ENCODE data around the gene HNF4A. TPM values are rescaled to one million over a fixed set of nuclear protein-coding genes. Genes with fewer than 3 reads are reported as not detected.

Gene HNF4A
- total and polyA plus RNA-seq, 2 of the 13 experiments (the other 11 are each of a cell fraction or from before 2014, with no cell fraction given) = 80.9 to 169 TPM

DNA sequence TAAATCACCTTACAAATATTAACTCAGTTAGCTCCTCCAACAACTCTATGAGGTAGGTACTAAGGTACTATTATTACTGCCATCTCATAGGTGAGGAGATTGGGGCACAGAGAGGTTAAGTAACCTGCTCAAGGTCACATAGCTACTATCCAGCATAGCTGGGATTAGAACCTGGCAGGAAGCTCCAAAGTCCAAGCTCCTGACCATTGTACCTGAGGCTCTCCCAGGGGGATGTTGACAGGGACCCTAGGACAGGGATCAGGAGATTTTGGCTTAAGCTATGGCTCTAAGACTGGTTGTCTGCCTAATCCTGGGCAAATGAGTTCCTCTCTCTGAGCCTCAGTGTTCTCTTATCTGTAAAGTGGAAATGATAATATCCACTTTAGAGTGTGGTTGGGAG, 59.3 kb downstream of the HNF4A start (continued):
- TF ChIP-seq KIAA2018 (CRISPR knock-in tag; IDR thresholded peaks at IDR 0.05; ENCODE audit: borderline replicate concordance) = no peak
- TF ChIP-seq ZNF879 (CRISPR knock-in tag; IDR thresholded peaks at IDR 0.05) = no peak
- peak; percentile 42; the same call in 1 of the 2 replicates for TF ChIP-seq HNF1B (CRISPR knock-in tag; IDR thresholded peaks at IDR 0.05)
- peak; percentile 17; the same call in 1 of the 2 replicates for TF ChIP-seq ZSCAN25 (CRISPR knock-in tag; IDR thresholded peaks at IDR 0.05)
- TF ChIP-seq, protein P1, sequence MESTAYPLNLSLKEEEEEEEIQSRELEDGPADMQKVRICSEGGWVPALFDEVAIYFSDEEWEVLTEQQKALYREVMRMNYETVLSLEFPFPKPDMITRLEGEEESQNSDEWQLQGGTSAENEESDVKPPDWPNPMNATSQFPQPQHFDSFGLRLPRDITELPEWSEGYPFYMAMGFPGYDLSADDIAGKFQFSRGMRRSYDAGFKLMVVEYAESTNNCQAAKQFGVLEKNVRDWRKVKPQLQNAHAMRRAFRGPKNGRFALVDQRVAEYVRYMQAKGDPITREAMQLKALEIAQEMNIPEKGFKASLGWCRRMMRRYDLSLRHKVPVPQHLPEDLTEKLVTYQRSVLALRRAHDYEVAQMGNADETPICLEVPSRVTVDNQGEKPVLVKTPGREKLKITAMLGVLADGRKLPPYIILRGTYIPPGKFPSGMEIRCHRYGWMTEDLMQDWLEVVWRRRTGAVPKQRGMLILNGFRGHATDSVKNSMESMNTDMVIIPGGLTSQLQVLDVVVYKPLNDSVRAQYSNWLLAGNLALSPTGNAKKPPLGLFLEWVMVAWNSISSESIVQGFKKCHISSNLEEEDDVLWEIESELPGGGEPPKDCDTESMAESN (CRISPR knock-in tag; conservative IDR thresholded peaks at IDR 0.05) = no peak
- no peak for TF ChIP-seq DMAP1 (CRISPR knock-in tag; IDR thresholded peaks at IDR 0.05)
- TF ChIP-seq ZNF256 (CRISPR knock-in tag; conservative IDR thresholded peaks at IDR 0.05) = no peak
- no peak for TF ChIP-seq ZNF496 (CRISPR knock-in tag; IDR thresholded peaks at IDR 0.05; ENCODE audit: insufficient replicate concordance)
- TF ChIP-seq MLX (CRISPR knock-in tag; IDR thresholded peaks at IDR 0.05) = no peak
- no peak for TF ChIP-seq GFI1 (CRISPR knock-in tag; IDR thresholded peaks at IDR 0.05; ENCODE audit: borderline replicate concordance)
- TF ChIP-seq STAT5B (CRISPR knock-in tag; IDR thresholded peaks at IDR 0.05) = no peak
- TF ChIP-seq ZNF292 (CRISPR knock-in tag; IDR thresholded peaks at IDR 0.05; ENCODE audit: borderline replicate concordance, low read depth) = no peak
- TF ChIP-seq HMG20B (CRISPR knock-in tag; conservative IDR thresholded peaks at IDR 0.05) = no peak
- no peak for TF ChIP-seq ZNF326 (CRISPR knock-in tag; IDR thresholded peaks at IDR 0.05; ENCODE audit: borderline replicate concordance)
- TF ChIP-seq ZMYM4 (CRISPR knock-in tag; IDR thresholded peaks at IDR 0.05) = peak; percentile 62
- no peak for TF ChIP-seq PRPF4 (IDR thresholded peaks at IDR 0.05; ENCODE audit: low read depth, low read length, poor library complexity, severe bottlenecking)
